HEK293 (cell line): ENCODE measurements around the gene MDN1.

Experiments
- TCF7L2 ChIP-seq: IDR thresholded peaks from 2 replicates; pipeline ENCODE4 v1.6.1; 2011; ENCODE audit warnings: low read depth, mild to moderate bottlenecking, inconsistent platforms, low read length, moderate library complexity, borderline replicate concordance
- YY1 ChIP-seq: fragments of 450-650 bp; formaldehyde crosslinking; IDR thresholded peaks from 2 replicates; pipeline ENCODE4 v1.5.1; 2018; ENCODE audit warnings: missing biosample characterization, missing genetic modification characterization
- ZNF146 ChIP-seq: fragments of 450-650 bp; formaldehyde crosslinking; IDR thresholded peaks from 2 replicates; pipeline ENCODE4 v1.5.1; 2016; ENCODE audit warnings: missing biosample characterization, missing genetic modification characterization
- ZNF473 ChIP-seq: fragments of 450-650 bp; formaldehyde crosslinking; IDR thresholded peaks from 2 replicates; pipeline ENCODE4 v1.5.1; 2017; ENCODE audit warnings: missing biosample characterization, missing genetic modification characterization
- ZNF514 ChIP-seq: fragments of 450-650 bp; formaldehyde crosslinking; IDR thresholded peaks from 2 replicates; pipeline ENCODE4 v1.5.1; 2016; ENCODE audit warnings: missing biosample characterization, missing genetic modification characterization
- ZXDB ChIP-seq: fragments of 450-650 bp; formaldehyde crosslinking; IDR thresholded peaks from 2 replicates; pipeline ENCODE4 v1.5.1; 2016; ENCODE audit warnings: missing biosample characterization, missing genetic modification characterization
- TF ChIP-seq, protein P1 (sequence below): fragments of 450-650 bp; formaldehyde crosslinking; IDR thresholded peaks from 2 replicates; pipeline ENCODE4 v1.5.1; 2016; ENCODE audit warnings: missing biosample characterization, missing genetic modification characterization
- TF ChIP-seq, protein P2 (sequence below): fragments of 450-650 bp; formaldehyde crosslinking; IDR thresholded peaks from 2 replicates; pipeline ENCODE4 v1.5.1; 2016; ENCODE audit warnings: missing biosample characterization, missing genetic modification characterization
- TF ChIP-seq, protein P3 (sequence below): fragments of 450-650 bp; formaldehyde crosslinking; IDR thresholded peaks from 2 replicates; pipeline ENCODE4 v1.5.1; 2016; ENCODE audit warnings: missing biosample characterization, missing genetic modification characterization

DNA sequence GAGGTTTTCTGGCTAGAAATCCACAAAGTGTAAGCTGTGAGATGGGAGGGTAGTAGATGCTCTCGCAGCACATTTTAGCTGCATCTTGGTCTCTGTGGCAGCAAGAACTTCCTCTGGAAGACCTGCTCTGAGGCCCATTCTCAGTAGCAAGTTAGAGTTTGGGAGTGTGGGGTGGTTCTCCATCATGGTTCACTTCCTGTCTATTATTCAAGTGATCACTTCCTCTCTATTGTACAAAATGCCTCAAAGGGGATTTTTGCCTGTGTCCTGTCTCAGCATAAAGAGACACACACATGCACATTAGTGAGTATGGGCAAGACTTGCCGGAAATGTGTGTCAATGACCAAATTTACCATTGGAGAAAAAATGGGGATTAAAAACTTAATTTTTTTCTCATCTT, 223.5 kb downstream of the MDN1 start:
- TF ChIP-seq, protein P1, sequence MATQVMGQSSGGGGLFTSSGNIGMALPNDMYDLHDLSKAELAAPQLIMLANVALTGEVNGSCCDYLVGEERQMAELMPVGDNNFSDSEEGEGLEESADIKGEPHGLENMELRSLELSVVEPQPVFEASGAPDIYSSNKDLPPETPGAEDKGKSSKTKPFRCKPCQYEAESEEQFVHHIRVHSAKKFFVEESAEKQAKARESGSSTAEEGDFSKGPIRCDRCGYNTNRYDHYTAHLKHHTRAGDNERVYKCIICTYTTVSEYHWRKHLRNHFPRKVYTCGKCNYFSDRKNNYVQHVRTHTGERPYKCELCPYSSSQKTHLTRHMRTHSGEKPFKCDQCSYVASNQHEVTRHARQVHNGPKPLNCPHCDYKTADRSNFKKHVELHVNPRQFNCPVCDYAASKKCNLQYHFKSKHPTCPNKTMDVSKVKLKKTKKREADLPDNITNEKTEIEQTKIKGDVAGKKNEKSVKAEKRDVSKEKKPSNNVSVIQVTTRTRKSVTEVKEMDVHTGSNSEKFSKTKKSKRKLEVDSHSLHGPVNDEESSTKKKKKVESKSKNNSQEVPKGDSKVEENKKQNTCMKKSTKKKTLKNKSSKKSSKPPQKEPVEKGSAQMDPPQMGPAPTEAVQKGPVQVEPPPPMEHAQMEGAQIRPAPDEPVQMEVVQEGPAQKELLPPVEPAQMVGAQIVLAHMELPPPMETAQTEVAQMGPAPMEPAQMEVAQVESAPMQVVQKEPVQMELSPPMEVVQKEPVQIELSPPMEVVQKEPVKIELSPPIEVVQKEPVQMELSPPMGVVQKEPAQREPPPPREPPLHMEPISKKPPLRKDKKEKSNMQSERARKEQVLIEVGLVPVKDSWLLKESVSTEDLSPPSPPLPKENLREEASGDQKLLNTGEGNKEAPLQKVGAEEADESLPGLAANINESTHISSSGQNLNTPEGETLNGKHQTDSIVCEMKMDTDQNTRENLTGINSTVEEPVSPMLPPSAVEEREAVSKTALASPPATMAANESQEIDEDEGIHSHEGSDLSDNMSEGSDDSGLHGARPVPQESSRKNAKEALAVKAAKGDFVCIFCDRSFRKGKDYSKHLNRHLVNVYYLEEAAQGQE (tag by site-specific recombination) = no peak
- TF ChIP-seq TCF7L2 (no peak), ZXDB (tag by site-specific recombination) (no peak), ZNF146 (tag by site-specific recombination) (no peak), ZNF473 (no peak), YY1 (tag by site-specific recombination) (no peak), ZNF514 (tag by site-specific recombination) (no peak)
- TF ChIP-seq, protein P2, sequence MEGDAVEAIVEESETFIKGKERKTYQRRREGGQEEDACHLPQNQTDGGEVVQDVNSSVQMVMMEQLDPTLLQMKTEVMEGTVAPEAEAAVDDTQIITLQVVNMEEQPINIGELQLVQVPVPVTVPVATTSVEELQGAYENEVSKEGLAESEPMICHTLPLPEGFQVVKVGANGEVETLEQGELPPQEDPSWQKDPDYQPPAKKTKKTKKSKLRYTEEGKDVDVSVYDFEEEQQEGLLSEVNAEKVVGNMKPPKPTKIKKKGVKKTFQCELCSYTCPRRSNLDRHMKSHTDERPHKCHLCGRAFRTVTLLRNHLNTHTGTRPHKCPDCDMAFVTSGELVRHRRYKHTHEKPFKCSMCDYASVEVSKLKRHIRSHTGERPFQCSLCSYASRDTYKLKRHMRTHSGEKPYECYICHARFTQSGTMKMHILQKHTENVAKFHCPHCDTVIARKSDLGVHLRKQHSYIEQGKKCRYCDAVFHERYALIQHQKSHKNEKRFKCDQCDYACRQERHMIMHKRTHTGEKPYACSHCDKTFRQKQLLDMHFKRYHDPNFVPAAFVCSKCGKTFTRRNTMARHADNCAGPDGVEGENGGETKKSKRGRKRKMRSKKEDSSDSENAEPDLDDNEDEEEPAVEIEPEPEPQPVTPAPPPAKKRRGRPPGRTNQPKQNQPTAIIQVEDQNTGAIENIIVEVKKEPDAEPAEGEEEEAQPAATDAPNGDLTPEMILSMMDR (tag by site-specific recombination) = no peak
- TF ChIP-seq, protein P3, sequence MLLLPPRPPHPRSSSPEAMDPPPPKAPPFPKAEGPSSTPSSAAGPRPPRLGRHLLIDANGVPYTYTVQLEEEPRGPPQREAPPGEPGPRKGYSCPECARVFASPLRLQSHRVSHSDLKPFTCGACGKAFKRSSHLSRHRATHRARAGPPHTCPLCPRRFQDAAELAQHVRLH (tag by site-specific recombination) = no peak
